ENCODE measurements around the gene GPR55.

GPR55 gene

GRCh38 chr2:230865766-230866755 is 59.0 kb downstream of the GPR55 start:
- DNase-seq: peak; percentile 77

- no peak for DNase-seq
These were observed 59.7 kb downstream of the GPR55 start for GRCh38 chr2:230865307-230865765.

- DNase-seq: peak; percentile 89
These were observed 60.3 kb downstream of the GPR55 start, which contains the start of gene ITM2C for GRCh38 chr2:230864605-230865306. Gene ITM2C, plus strand, starts transcription at chr2:230864942. Its CDS starts 84 bp downstream, at chr2:230865026.

GRCh38 chr2:230864122-230864604 is 60.9 kb downstream of the GPR55 start:
- DNase-seq: no peak

GRCh38 chr2:230863442-230864121 is 61.5 kb downstream of the GPR55 start:
- DNase-seq: no peak

GRCh38 chr2:230863031-230863430 is 62.0 kb downstream of the GPR55 start:
- no peak for DNase-seq

GRCh38 chr2:230862292-230862691 is 62.8 kb downstream of the GPR55 start:
- DNase-seq: no peak

- DNase-seq: no peak
These were observed 63.3 kb downstream of the GPR55 start for GRCh38 chr2:230861552-230862255.
